ENCODE measurements around the gene NSG2.
"Not testable (repeated sequence)": the region's sequence is repeated elsewhere in the genome, so short reads cannot be mapped to it uniquely, and the experiment has no call there.

The NSG2 gene

GRCh38 chr5:174101195-174101730, 55.8 kb downstream of the NSG2 start:
- DNase-seq (ENCODE audit: low read depth), result no peak

GRCh38 chr5:174102574-174102973, 57.1 kb downstream of the NSG2 start:
- DNase-seq (ENCODE audit: low read depth), result not testable (repeated sequence)

GRCh38 chr5:174106997-174107655, 61.6 kb downstream of the NSG2 start:
- no peak for DNase-seq (ENCODE audit: low read depth)

- DNase-seq (ENCODE audit: low read depth), result no peak
Measured at GRCh38 chr5:174108745-174109144, 63.2 kb downstream of the NSG2 start.

GRCh38 chr5:174109698-174110260, 64.3 kb downstream of the NSG2 start:
- no peak for DNase-seq (ENCODE audit: low read depth)

- no peak for DNase-seq (ENCODE audit: low read depth)
Measured at GRCh38 chr5:174110310-174110709, 64.8 kb downstream of the NSG2 start.

GRCh38 chr5:174111287-174111973, 65.9 kb downstream of the NSG2 start:
- DNase-seq (ENCODE audit: low read depth), result no peak

- no peak for DNase-seq (ENCODE audit: low read depth)
Measured at GRCh38 chr5:174115226-174115625, 69.7 kb downstream of the NSG2 start.

- DNase-seq (ENCODE audit: low read depth), result no peak
Measured at GRCh38 chr5:174118823-174119467, 73.4 kb downstream of the NSG2 start.

- DNase-seq (ENCODE audit: low read depth), result no peak
Measured at GRCh38 chr5:174119468-174119881, 74.0 kb downstream of the NSG2 start.

- no peak for DNase-seq (ENCODE audit: low read depth)
Measured at GRCh38 chr5:174120401-174121005, 75.0 kb downstream of the NSG2 start.

GRCh38 chr5:174134545-174134944, 89.0 kb downstream of the NSG2 start:
- no peak for DNase-seq (ENCODE audit: low read depth)

- DNase-seq (ENCODE audit: low read depth), result no peak
Measured at GRCh38 chr5:174139623-174140022, 94.1 kb downstream of the NSG2 start.

- DNase-seq (ENCODE audit: low read depth), result no peak
Measured at GRCh38 chr5:174140452-174141020, 95.0 kb downstream of the NSG2 start.

- no peak for DNase-seq (ENCODE audit: low read depth)
Measured at GRCh38 chr5:174141398-174141797, 95.9 kb downstream of the NSG2 start.

GRCh38 chr5:174145091-174145490, 99.6 kb downstream of the NSG2 start:
- no peak for DNase-seq (ENCODE audit: low read depth)

- no peak for DNase-seq (ENCODE audit: low read depth)
Measured at GRCh38 chr5:174145821-174146220, 100.3 kb downstream of the NSG2 start.

GRCh38 chr5:174146556-174146955, 101.0 kb downstream of the NSG2 start:
- no peak for DNase-seq (ENCODE audit: low read depth)

GRCh38 chr5:174147012-174147411, 101.5 kb downstream of the NSG2 start:
- not testable (repeated sequence) for DNase-seq (ENCODE audit: low read depth)

- DNase-seq (ENCODE audit: low read depth), result no peak
Measured at GRCh38 chr5:174147551-174147950, 102.0 kb downstream of the NSG2 start.

- no peak for DNase-seq (ENCODE audit: low read depth)
Measured at GRCh38 chr5:174148721-174149120, 103.2 kb downstream of the NSG2 start.

- DNase-seq (ENCODE audit: low read depth), result no peak
Measured at GRCh38 chr5:174149426-174149825, 103.9 kb downstream of the NSG2 start.
